Activated CD4-positive, alpha-beta memory T cell treated with anti-CD3 and anti-CD28 coated beads for 36 hours (primary cell): ENCODE data around the gene TPX2. TPM values are rescaled to one million over a fixed set of nuclear protein-coding genes. Genes with fewer than 3 reads are reported as not detected.
A peak's percentile ranks its signal among the peaks of the same experiment; 100 is the strongest.

Experiments
- CTCF ChIA-PET: fragments of 350-600 bp; sonication (Branson Sonifier 250); formaldehyde crosslinking; loops from one replicate; lab custom pipeline; 2021; ENCODE audit warnings: antibody characterized with exemption, inconsistent platforms; lab: Charles Lee
- POLR2A ChIA-PET: fragments of 350-600 bp; sonication (Branson Sonifier 250); formaldehyde crosslinking; loops from one replicate; lab custom pipeline; 2021; ENCODE audit warnings: antibody characterized with exemption; lab: Charles Lee
- DNase-seq: peaks from one replicate; pipeline ENCODE4 v3.0.0-alpha.2; 2020
- H3K27ac Mint-ChIP-seq: one replicate; pipeline ENCODE4 v1.8.0; 2021; ENCODE audit warnings: mixed read lengths
- H3K27me3 Mint-ChIP-seq: one replicate; pipeline ENCODE4 v1.8.0; 2021; ENCODE audit warnings: mixed read lengths
- H3K36me3 Mint-ChIP-seq: one replicate; pipeline ENCODE4 v1.8.0; 2021; ENCODE audit warnings: mixed read lengths
- H3K4me1 Mint-ChIP-seq: one replicate; pipeline ENCODE4 v1.8.0; 2021; ENCODE audit warnings: low read depth, mixed read lengths
- H3K4me3 Mint-ChIP-seq: one replicate; pipeline ENCODE4 v1.8.0; 2021; ENCODE audit warnings: mild to moderate bottlenecking, mixed read lengths
- H3K9me3 Mint-ChIP-seq: one replicate; pipeline ENCODE4 v1.8.0; 2021; ENCODE audit warnings: mixed read lengths
- intact Hi-C: fragments of 100-400 bp; cut with micrococcal nuclease; formaldehyde crosslinking; loops from one replicate; pipeline ENCODE4 v1.15.1; 2023
- total RNA-seq, 2 experiments: library from RNA; stranded (reverse); gene quantifications; one replicate each; pipeline ENCODE4 v1.2.3, GENCODE V29; 2021

The TPX2 gene, protein sequence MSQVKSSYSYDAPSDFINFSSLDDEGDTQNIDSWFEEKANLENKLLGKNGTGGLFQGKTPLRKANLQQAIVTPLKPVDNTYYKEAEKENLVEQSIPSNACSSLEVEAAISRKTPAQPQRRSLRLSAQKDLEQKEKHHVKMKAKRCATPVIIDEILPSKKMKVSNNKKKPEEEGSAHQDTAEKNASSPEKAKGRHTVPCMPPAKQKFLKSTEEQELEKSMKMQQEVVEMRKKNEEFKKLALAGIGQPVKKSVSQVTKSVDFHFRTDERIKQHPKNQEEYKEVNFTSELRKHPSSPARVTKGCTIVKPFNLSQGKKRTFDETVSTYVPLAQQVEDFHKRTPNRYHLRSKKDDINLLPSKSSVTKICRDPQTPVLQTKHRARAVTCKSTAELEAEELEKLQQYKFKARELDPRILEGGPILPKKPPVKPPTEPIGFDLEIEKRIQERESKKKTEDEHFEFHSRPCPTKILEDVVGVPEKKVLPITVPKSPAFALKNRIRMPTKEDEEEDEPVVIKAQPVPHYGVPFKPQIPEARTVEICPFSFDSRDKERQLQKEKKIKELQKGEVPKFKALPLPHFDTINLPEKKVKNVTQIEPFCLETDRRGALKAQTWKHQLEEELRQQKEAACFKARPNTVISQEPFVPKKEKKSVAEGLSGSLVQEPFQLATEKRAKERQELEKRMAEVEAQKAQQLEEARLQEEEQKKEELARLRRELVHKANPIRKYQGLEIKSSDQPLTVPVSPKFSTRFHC
- 100 to 1,000 TPM; 149 TPM for total RNA-seq

GRCh38 chr20:31738729-31739549 lies at the start of gene TPX2:
TSS of gene TPX2 (plus strand) at chr20:31739290. CDS start at chr20:31757477, 18,187 bp downstream.
- POLR2A ChIA-PET = interaction anchor here (1.0 to 1.3 kb wide), 2 partner anchors 16 to 166 kb away, joined by 3 to 5 read pairs; partner anchors contain the start of gene BCL2L1
- Mint-ChIP-seq H3K4me3 (no peak within 1 kb of the TSS), H3K27ac (no peak within 1 kb of the TSS), H3K4me1 (peaks cover 5% of the 10 kb centered on the region), H3K36me3 (peaks cover 2% of the 10 kb centered on the region), H3K27me3 (no peaks in the 10 kb centered on the region), H3K9me3 (no peaks in the 10 kb centered on the region)
- CTCF ChIA-PET = interaction anchor here (0.9 to 4.8 kb wide), 7 partner anchors 15 to 176 kb away, joined by 3 to 34 read pairs (median 6); partner anchors contain the start of gene BCL2L1
- intact Hi-C loops = loop anchor here (1.0 kb wide), 1 partner anchor 16 kb away; no protein-coding TSS in a partner anchor
- peak; percentile 93 for DNase-seq

GRCh38 chr20:31690124-31690666 lies 48.9 kb upstream of the TPX2 start:
- intact Hi-C loops = no loop called here
- no peak overlapping the region for H3K4me3 Mint-ChIP-seq

DNA sequence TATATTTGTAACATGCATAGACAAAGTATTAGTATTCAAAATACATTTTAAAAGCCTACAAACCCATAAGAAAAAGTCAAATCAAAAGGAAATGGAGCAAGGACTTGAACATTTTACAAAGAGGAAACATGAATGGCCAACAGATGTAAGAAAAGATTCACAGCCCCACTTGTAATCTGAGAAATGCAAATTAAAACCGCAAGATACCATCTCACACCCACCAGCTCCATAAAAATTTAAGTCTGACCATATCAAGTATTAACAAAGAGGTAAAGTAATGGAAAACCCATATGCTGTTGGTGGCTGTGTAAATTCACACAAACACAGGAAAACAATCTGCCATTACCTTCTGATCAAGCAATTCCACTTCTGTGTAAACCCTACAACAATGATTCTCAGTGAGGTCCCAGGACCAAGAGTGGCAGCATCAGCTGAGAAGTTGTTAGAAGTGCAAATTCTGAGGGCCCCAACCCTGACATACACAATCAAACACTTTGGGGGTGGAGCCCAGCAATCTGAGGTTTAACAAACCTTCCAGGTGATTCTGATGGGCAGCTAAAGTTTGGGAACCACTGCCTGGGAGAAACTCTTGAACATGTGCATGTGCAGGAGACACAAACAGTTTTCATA lies 47.3 kb upstream of the TPX2 start:
- Mint-ChIP-seq H3K4me3 (no peak overlapping the region), H3K9me3 (no peaks in the 10 kb centered on the region), H3K36me3 (peaks cover 40% of the 10 kb centered on the region), H3K4me1 (peaks cover 66% of the 10 kb centered on the region), H3K27me3 (no peaks in the 10 kb centered on the region), H3K27ac (peak overlapping the region; percentile 80)
- intact Hi-C loops = no loop called here
- POLR2A ChIA-PET = no interaction called here
- DNase-seq = no peak
- CTCF ChIA-PET = interaction anchor here (2.0 kb wide), 2 partner anchors 30 to 32 kb away, joined by 6 to 9 read pairs; no protein-coding TSS in a partner anchor

More at GRCh38 chr20:31690124-31690666, 48.9 kb upstream of the TPX2 start:
- H3K36me3 Mint-ChIP-seq = peaks cover 53% of the 10 kb centered on the region
- CTCF ChIA-PET = no interaction called here
- H3K9me3 Mint-ChIP-seq = no peaks in the 10 kb centered on the region
- H3K4me1 Mint-ChIP-seq = peaks cover 70% of the 10 kb centered on the region
- H3K27me3 Mint-ChIP-seq = no peaks in the 10 kb centered on the region
- no peak for DNase-seq
- POLR2A ChIA-PET = no interaction called here
- peak overlapping the region; percentile 12 for H3K27ac Mint-ChIP-seq

- Mint-ChIP-seq H3K27ac (peak overlapping the region; percentile 33), H3K4me1 (peaks cover 65% of the 10 kb centered on the region), H3K36me3 (peaks cover 38% of the 10 kb centered on the region), H3K27me3 (no peaks in the 10 kb centered on the region), H3K4me3 (no peak overlapping the region), H3K9me3 (no peaks in the 10 kb centered on the region)
- ChIA-PET CTCF (interaction anchor here (0.6 to 2.0 kb wide), 5 partner anchors 17 to 70 kb away, joined by 3 to 6 read pairs (median 4); no protein-coding TSS in a partner anchor), POLR2A (interaction anchor here (1.0 to 1.3 kb wide), 2 partner anchors 8 to 15 kb away, joined by 3 to 7 read pairs; no protein-coding TSS in a partner anchor)
- no peak for DNase-seq
- intact Hi-C loops = no loop called here
These were observed 45.7 kb upstream of the TPX2 start for GRCh38 chr20:31693402-31693801.

DNA sequence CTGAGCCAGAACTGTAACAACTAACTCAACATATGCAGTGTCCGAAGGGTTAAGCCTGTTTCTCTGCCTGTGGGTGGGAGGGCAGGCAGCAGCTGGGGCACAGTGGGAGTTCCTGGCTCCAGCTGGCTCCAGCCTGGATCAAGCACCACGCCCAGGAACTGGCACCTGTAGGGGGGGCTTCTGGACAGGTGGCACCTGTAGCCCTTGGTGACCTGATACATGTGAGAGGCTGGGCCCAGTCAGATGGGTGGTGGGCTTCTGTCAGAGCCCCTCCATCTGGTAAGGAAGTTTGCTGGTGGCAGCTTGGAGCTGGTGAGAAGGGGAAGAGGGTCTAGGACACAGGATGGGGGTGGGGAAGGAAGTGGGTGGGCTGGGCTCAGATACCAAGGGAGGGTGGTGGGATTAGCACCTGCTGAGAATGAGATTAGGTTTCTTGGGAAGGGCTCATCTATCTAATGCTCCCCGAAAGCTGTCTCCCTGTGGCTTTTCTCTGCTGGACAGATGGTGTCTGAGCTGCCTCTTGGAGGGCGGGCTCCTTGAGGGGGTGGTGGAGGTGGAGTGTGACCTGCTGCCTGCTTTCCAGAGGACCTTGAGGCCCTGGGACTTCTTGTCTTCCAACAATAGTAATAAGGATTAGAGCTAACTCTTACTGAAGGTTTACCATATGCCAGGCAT lies 45.0 kb upstream of the TPX2 start:
- CTCF ChIA-PET = interaction anchor here (0.6 to 1.9 kb wide), 3 partner anchors 18 to 131 kb away, joined by 3 to 4 read pairs (median 4); no protein-coding TSS in a partner anchor
- Mint-ChIP-seq H3K4me3 (no peak overlapping the region), H3K9me3 (no peaks in the 10 kb centered on the region), H3K4me1 (peaks cover 66% of the 10 kb centered on the region), H3K36me3 (peaks cover 39% of the 10 kb centered on the region), H3K27ac (peak overlapping the region; percentile 65), H3K27me3 (no peaks in the 10 kb centered on the region)
- POLR2A ChIA-PET = interaction anchor here (1.0 to 1.3 kb wide), 2 partner anchors 9 to 14 kb away, joined by 3 to 7 read pairs; no protein-coding TSS in a partner anchor
- DNase-seq = no peak
- intact Hi-C loops = no loop called here

DNA sequence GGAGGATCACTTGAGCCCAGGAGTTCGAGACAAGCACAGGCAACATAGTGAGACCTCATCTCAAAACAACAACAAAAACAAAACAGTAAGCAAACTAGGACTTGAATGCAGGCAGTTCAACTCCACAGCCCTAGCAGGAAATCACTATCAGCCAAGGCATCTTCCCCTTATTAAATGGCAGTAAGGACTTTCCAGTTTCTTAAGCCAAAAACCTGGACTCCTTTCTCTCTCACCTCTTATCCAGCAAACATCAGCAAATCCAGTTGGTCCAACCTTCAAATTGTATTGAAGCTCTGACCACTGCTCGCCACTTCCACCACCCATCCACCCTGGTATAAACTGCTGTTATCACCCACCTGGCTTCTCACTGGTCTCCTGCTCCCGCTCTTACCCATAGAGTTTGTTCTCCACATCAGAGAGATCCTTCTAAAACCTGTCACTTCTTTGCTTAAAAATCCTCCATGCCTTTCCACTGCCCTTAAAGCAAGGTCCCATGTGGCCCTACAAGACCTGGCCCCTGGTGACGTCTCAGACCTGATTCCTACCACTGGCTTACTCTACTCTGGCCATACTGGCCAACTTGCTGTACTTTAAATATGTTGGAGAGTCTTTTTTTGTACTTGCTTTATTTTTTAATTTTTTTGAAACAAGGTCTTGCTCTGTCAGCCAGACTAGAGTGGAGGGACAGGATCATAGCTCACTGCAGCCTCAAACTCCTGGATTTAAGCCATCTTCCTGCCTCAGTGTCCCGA lies 44.1 kb upstream of the TPX2 start:
- intact Hi-C loops = no loop called here
- no peaks in the 10 kb centered on the region for H3K9me3 Mint-ChIP-seq
- peaks cover 73% of the 10 kb centered on the region for H3K4me1 Mint-ChIP-seq
- no peaks in the 10 kb centered on the region for H3K27me3 Mint-ChIP-seq
- no peak for DNase-seq
- ChIA-PET CTCF (interaction anchor here (1.0 to 1.9 kb wide), 3 partner anchors 19 to 34 kb away, joined by 3 to 5 read pairs (median 4); no protein-coding TSS in a partner anchor), POLR2A (interaction anchor here (1.3 to 1.6 kb wide), 2 partner anchors 13 to 27 kb away, joined by 3 to 4 read pairs; no protein-coding TSS in a partner anchor)
- H3K27ac Mint-ChIP-seq = peak overlapping the region; percentile 65
- no peak overlapping the region for H3K4me3 Mint-ChIP-seq
- H3K36me3 Mint-ChIP-seq = peaks cover 43% of the 10 kb centered on the region

DNA sequence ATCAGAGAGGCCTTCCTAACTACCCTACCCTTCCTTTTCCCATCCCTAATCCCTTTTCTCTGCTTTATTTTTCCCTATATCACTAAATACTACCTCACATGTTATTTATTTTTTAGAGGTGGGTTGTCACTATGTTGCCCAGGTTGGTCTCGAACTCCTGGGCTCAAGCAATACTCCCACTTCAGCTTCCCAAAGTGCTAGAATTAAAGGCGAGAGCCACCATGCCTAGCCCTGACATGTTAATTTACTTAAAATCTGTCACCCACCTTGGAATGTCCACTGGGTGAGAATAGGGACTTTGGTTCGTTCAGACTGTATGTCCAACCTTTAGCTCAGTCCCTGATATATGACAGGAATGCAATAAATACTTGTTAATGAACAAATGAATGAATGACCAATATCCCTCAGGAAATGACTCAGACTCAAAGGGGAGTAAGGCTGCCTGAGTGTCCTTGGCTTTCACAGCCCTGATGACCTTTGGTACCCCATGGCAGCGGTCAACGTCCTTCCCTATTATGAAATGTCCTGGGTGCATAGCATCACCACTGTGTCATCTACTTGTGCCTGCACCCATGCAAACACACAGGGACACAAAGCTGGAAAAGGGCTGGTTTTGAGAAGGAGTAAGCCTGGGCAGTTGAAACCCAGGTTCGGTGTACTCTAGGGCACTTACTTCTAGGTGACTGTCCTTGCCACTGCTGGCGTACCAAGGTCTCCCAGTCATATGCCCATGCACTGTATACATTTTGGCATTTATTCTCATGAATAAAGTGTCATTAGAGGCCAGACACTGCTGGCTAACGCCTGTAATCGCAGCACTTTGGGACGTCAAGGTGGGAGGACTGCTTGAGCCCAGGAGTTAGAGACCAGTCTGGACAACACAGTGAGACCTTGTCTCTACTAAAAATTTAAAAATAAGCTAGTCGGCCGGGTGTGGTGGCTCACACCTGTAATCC lies 43.0 kb upstream of the TPX2 start:
- H3K4me1 Mint-ChIP-seq = peaks cover 76% of the 10 kb centered on the region
- no peak for DNase-seq
- H3K27me3 Mint-ChIP-seq = no peaks in the 10 kb centered on the region
- no peaks in the 10 kb centered on the region for H3K9me3 Mint-ChIP-seq
- H3K36me3 Mint-ChIP-seq = peaks cover 44% of the 10 kb centered on the region
- CTCF ChIA-PET = interaction anchor here (0.7 to 1.4 kb wide), 4 partner anchors 16 to 62 kb away, joined by 3 to 5 read pairs (median 4); no protein-coding TSS in a partner anchor
- intact Hi-C loops = no loop called here
- H3K27ac Mint-ChIP-seq = peak overlapping the region; percentile 65
- POLR2A ChIA-PET = interaction anchor here (1.2 to 1.6 kb wide), 2 partner anchors 21 to 26 kb away, joined by 3 to 4 read pairs; no protein-coding TSS in a partner anchor
- no peak overlapping the region for H3K4me3 Mint-ChIP-seq

GRCh38 chr20:31698243-31698802 lies 40.8 kb upstream of the TPX2 start:
- intact Hi-C loops = no loop called here
- Mint-ChIP-seq H3K4me3 (no peak overlapping the region), H3K4me1 (peaks cover 69% of the 10 kb centered on the region), H3K9me3 (no peaks in the 10 kb centered on the region), H3K27me3 (no peaks in the 10 kb centered on the region), H3K27ac (peak overlapping the region; percentile 91), H3K36me3 (peaks cover 46% of the 10 kb centered on the region)
- ChIA-PET POLR2A (interaction anchor here (0.6 to 2.1 kb wide), 5 partner anchors 19 to 105 kb away, joined by 3 to 13 read pairs (median 6); partner anchors contain the start of gene BCL2L1), CTCF (interaction anchor here (1.0 to 5.1 kb wide), 4 partner anchors 25 to 87 kb away, joined by 3 to 39 read pairs (median 22); partner anchors contain the start of gene BCL2L1)
- no peak for DNase-seq
